K562 (cell line): Measurements from ENCODE around the gene LSP1. TPM values are rescaled to one million over a fixed set of nuclear protein-coding genes. Genes with fewer than 3 reads are reported as not detected.
A peak's percentile ranks its signal among the peaks of the same experiment; 100 is the strongest.

Source experiments
- CAMTA2 ChIP-seq: fragments of 250-450 bp; sonication (Bioruptor Pico); conservative IDR thresholded peaks from 2 replicates; pipeline ENCODE4 v1.5.1; 2022
- CHD1 ChIP-seq: fragments of 200-600 bp; sonication (generic); IDR thresholded peaks from one replicate; pipeline ENCODE4 v1.6.1; 2012; ENCODE audit warnings: mild to moderate bottlenecking, moderate library complexity, low read length, inconsistent platforms
- ILF3 ChIP-seq: fragments of 450-650 bp; IDR thresholded peaks from 2 replicates; pipeline ENCODE4 v1.6.1; 2018; ENCODE audit warnings: antibody characterized with exemption, mild to moderate bottlenecking, moderate library complexity, borderline replicate concordance
- JUN ChIP-seq, 2 experiments: sonication (generic) in 1 of 2; formaldehyde crosslinking in 1 of 2; IDR thresholded peaks; 2 replicates each; pipeline versions ENCODE4 v1.6.1 to v1.8.0; 2012 to 2022; ENCODE audit warnings: borderline replicate concordance in 2 of 2, mild to moderate bottlenecking in 2 of 2, improper control_type of control experiment in 1 of 2, low read depth in 1 of 2, low read length in 1 of 2, missing genetic modification reagents in 1 of 2
- KDM1A ChIP-seq, 2 experiments: fragments of 450-650 bp; IDR thresholded peaks; 2 replicates each; pipeline ENCODE4 v1.6.1; 2016; ENCODE audit warnings: mild to moderate bottlenecking in 2 of 2
- LEF1 ChIP-seq: fragments of 450-650 bp; IDR thresholded peaks from 2 replicates; pipeline ENCODE4 v1.6.1; 2016; ENCODE audit warnings: mild to moderate bottlenecking
- MAFK ChIP-seq: IDR thresholded peaks from 2 replicates; pipeline ENCODE4 v1.6.1; 2011; ENCODE audit warnings: low read length, improper control_type of control experiment
- MBD1 ChIP-seq: fragments of 250-450 bp; sonication (Bioruptor Pico); IDR thresholded peaks from 2 replicates; pipeline ENCODE4 v1.8.0; 2022; ENCODE audit warnings: inconsistent platforms
- NCOA6 ChIP-seq: fragments of 450-650 bp; IDR thresholded peaks from 2 replicates; pipeline ENCODE4 v1.6.1; 2017; ENCODE audit warnings: mild to moderate bottlenecking
- NR2C2 ChIP-seq, 2 experiments: fragments of 200-800 bp in 1 of 2; sonication (Bioruptor generic) in 1 of 2; sonication (generic) in 1 of 2; formaldehyde crosslinking in 1 of 2; IDR thresholded peaks; 2 replicates each; pipeline versions ENCODE4 v1.6.1 to v1.8.0; 2016 to 2022; ENCODE audit warnings: mild to moderate bottlenecking in 1 of 2, missing compliant biosample characterization in 1 of 2, missing genetic modification characterization in 1 of 2, missing genetic modification reagents in 1 of 2
- POLR2AphosphoS2 ChIP-seq: IDR thresholded peaks from 2 replicates; pipeline ENCODE4 v1.6.1; 2012; ENCODE audit warnings: low read length, improper control_type of control experiment
- RERE ChIP-seq: sonication (generic); formaldehyde crosslinking; IDR thresholded peaks from 2 replicates; pipeline ENCODE4 v1.8.0; 2023; ENCODE audit warnings: missing genetic modification reagents, mild to moderate bottlenecking, borderline replicate concordance
- RUNX1 ChIP-seq: sonication (generic); IDR thresholded peaks from 2 replicates; pipeline ENCODE4 v1.6.1; 2016; ENCODE audit warnings: antibody characterized with exemption, low read depth
- SMARCC2 ChIP-seq: fragments of 450-650 bp; IDR thresholded peaks from 2 replicates; pipeline ENCODE4 v1.6.1; 2017; ENCODE audit warnings: antibody characterized with exemption, moderate library complexity, mild to moderate bottlenecking, low read depth
- SREBF1 ChIP-seq: fragments of 150-350 bp; IDR thresholded peaks from 2 replicates; pipeline ENCODE4 v1.6.1; 2014; ENCODE audit warnings: antibody characterized with exemption, low read depth, low read length, borderline replicate concordance
- TAF1 ChIP-seq: IDR thresholded peaks from 2 replicates; pipeline ENCODE4 v1.6.1; 2011; ENCODE audit warnings: mild to moderate bottlenecking, low read length, moderate library complexity; ENCODE audit not compliant: insufficient read depth, control insufficient read depth, severe bottlenecking; ENCODE audit errors: extremely low read depth
- ZKSCAN3 ChIP-seq: fragments of 250-450 bp; sonication (Bioruptor Pico); IDR thresholded peaks from 2 replicates; pipeline ENCODE4 v1.4.0; 2020
- ZNF655 ChIP-seq: fragments of 250-450 bp; sonication (Bioruptor Pico); IDR thresholded peaks from 2 replicates; pipeline ENCODE4 v1.5.0; 2021
- ZNF764 ChIP-seq: fragments of 250-450 bp; sonication (Bioruptor Pico); IDR thresholded peaks from 2 replicates; pipeline ENCODE4 v1.4.0; 2020; ENCODE audit warnings: low read depth, mild to moderate bottlenecking, moderate library complexity
- polyA plus RNA-seq, 8 experiments: library from polyadenylated mRNA; depleted of rRNA in 4 of 8; stranded (reverse) in 5 of 8; unstranded in 3 of 8; fragments of >200 nt; fragmentation: Nextera tagmentation in 2 of 8; fragmentation: Illumina TruSeq in 1 of 8; extraction: Ambion mirVana in 2 of 8; extraction: Trizol in 1 of 8; gene quantifications; 2 replicates each; pipeline versions ENCODE4 v1.2.1 to v1.2.3, GENCODE V29; 2011 to 2014; ENCODE audit warnings: inconsistent platforms in 1 of 8, missing spikeins in 1 of 8
- total RNA-seq, 7 experiments: library from RNA; depleted of rRNA in 6 of 7; stranded (reverse); fragments of >200 nt in 6 of 7; fragmentation: Illumina TruSeq in 2 of 7; extraction: Trizol in 2 of 7; gene quantifications; 2 replicates each; pipeline versions ENCODE4 v1.2.1 to v1.2.3, GENCODE V29; 2011 to 2021; ENCODE audit warnings: low replicate concordance in 1 of 7

LSP1 gene
- total and polyA plus RNA-seq, 9 of the 15 experiments (the other 6 are each of a cell fraction or from before 2014, with no cell fraction given), result 0.08 to 2.9 (median 0.65) TPM; not detected in 2

GRCh38 chr11:1844221-1845094 lies 8.4 kb upstream of the LSP1 start (continued):
- TF ChIP-seq RERE (CRISPR knock-in tag), result no peak
- TF ChIP-seq MAFK, result no peak
- TF ChIP-seq CHD1, result no peak
- TF ChIP-seq ZNF764, result no peak
- TF ChIP-seq NR2C2 (CRISPR knock-in tag; IDR thresholded peaks at IDR 0.05), result no peak
- TF ChIP-seq NR2C2 (tag; IDR thresholded peaks at IDR 0.05), result peak; percentile 78
- no peak for TF ChIP-seq TAF1
- no peak for TF ChIP-seq JUN (IDR thresholded peaks at IDR 0.05; ENCODE audit: borderline replicate concordance, low read depth, low read length)
- no peak for TF ChIP-seq JUN (CRISPR knock-in tag; IDR thresholded peaks at IDR 0.05; ENCODE audit: borderline replicate concordance)
- TF ChIP-seq RUNX1, result no peak
- TF ChIP-seq CAMTA2, result no peak
- no peak for TF ChIP-seq SMARCC2
- TF ChIP-seq ZKSCAN3 (CRISPR knock-in tag), result no peak
- no peak for TF ChIP-seq NCOA6
- no peak for TF ChIP-seq ILF3
- TF ChIP-seq SREBF1, result no peak
- peak; percentile 55 to 83 for TF ChIP-seq KDM1A (IDR thresholded peaks at IDR 0.05)
- no peak for TF ChIP-seq ZNF655 (CRISPR knock-in tag)
- TF ChIP-seq MBD1 (CRISPR knock-in tag), result no peak
- no peak for TF ChIP-seq POLR2AphosphoS2
- TF ChIP-seq LEF1, result 0 out of 2 replicates have a peak, but pooled peaks have one; percentile 75
